Thyroid gland (tissue), 4 donors: ENCODE measurements around the gene NAA80. TPM values are rescaled to one million over a fixed set of nuclear protein-coding genes. Genes with fewer than 3 reads are reported as not detected.

Experiments
- DNase-seq, 2 donors: peaks; one replicate each; pipeline ENCODE4 v3.0.0-alpha.2; 2019
- H3K27ac ChIP-seq, 3 donors: fragments of 200-600 bp; sonication (generic); 1 replicate in 2 of 3; 2 replicates in 1 of 3; pipeline ENCODE4 v1.5.1; 2016 to 2019; ENCODE audit warnings: mild to moderate bottlenecking in 1 of 3, moderate library complexity in 1 of 3
- H3K27me3 ChIP-seq: fragments of 200-600 bp; sonication (generic); one replicate; pipeline ENCODE4 v1.5.1; 2019
- H3K36me3 ChIP-seq, 2 donors: fragments of 200-600 bp; sonication (generic); one replicate each; pipeline ENCODE4 v1.5.1; 2016 to 2019
- H3K4me1 ChIP-seq, 2 donors: fragments of 200-600 bp; sonication (generic); one replicate each; pipeline ENCODE4 v1.5.1; 2017 to 2019
- H3K4me3 ChIP-seq, 3 donors: fragments of 200-600 bp; sonication (generic); replicated peaks in 1 of 3; 1 replicate in 2 of 3; 2 replicates in 1 of 3; pipeline ENCODE4 v1.5.1; 2016; ENCODE audit warnings: mild to moderate bottlenecking in 1 of 3
- H3K9me3 ChIP-seq: fragments of 200-600 bp; sonication (generic); one replicate; pipeline ENCODE4 v1.5.1; 2017
- CTCF ChIP-seq, 6 experiments: fragments of 200-600 bp in 3 of 6; fragments of 450-650 bp in 3 of 6; sonication (generic) in 3 of 6; IDR thresholded peaks; one replicate each; pipeline ENCODE4 v1.5.1; 2016 to 2019; ENCODE audit warnings: antibody characterized with exemption in 6 of 6, mild to moderate bottlenecking in 2 of 6, inconsistent platforms in 1 of 6, moderate library complexity in 1 of 6
- POLR2A ChIP-seq, 2 donors: fragments of 450-650 bp; IDR thresholded peaks; one replicate each; pipeline ENCODE4 v1.6.1; 2017; ENCODE audit warnings: antibody characterized with exemption in 2 of 2, mild to moderate bottlenecking in 2 of 2, moderate library complexity in 1 of 2
- WGBS, 2 donors: methylation state at CpG; one replicate each; pipeline ENCODE4 v1.1.5; 2017; 5-methylcytosine and 5-hydroxymethylcytosine counted together
- intact Hi-C: fragments of 100-400 bp; cut with DNase I; formaldehyde crosslinking; loops from one replicate; pipeline ENCODE4 v1.15.1; 2023
- total RNA-seq, 4 donors: library from RNA; depleted of rRNA; stranded (reverse); fragments of >200 nt; gene quantifications; one replicate each; pipeline ENCODE4 v1.2.3, GENCODE V29; 2016

The NAA80 gene
- total RNA-seq, 4 donors from 2014 or later = 6.9 to 15.2 (median 10.8) TPM

- intact Hi-C loops = no loop called here
- H3K27me3 ChIP-seq = no peaks in the 10 kb centered on the region
- peaks cover under 1 to 8% of the 10 kb centered on the region in 2 donors for H3K4me1 ChIP-seq
- 89% methylated on average over 1 of the region's 2 CpGs; no CpG with 5 or more reads in 1 of the 2 donors for WGBS, 2 donors
- no peaks in the 10 kb centered on the region for H3K36me3 ChIP-seq
- TF ChIP-seq POLR2A (IDR thresholded peaks at IDR 0.05) = no peak
- TF ChIP-seq CTCF (IDR thresholded peaks at IDR 0.05) = no peak
- H3K9me3 ChIP-seq = no peaks in the 10 kb centered on the region
- no peak for DNase-seq
- H3K27ac ChIP-seq = no peak within 1 kb of the TSS
- no peak within 1 kb of the TSS for H3K4me3 ChIP-seq
Measured at GRCh38 chr3:50278880-50279224, 20.4 kb downstream of the NAA80 start, which contains the start of gene LSMEM2. Gene LSMEM2, plus strand, starts transcription at chr3:50279087. Its CDS starts 27 bp downstream, at chr3:50279114.

- intact Hi-C loops = no loop called here
- 77 to 91% methylated on average over 4 of the region's 4 CpGs for WGBS, 2 donors
- Histone ChIP-seq H3K27ac (no peak overlapping the region), H3K4me3 (no peak overlapping the region), H3K9me3 (no peaks in the 10 kb centered on the region), H3K4me1 (peaks cover 6 to 14% of the 10 kb centered on the region in 2 donors), H3K36me3 (no peaks in the 10 kb centered on the region), H3K27me3 (no peaks in the 10 kb centered on the region)
- DNase-seq = no peak
- TF ChIP-seq CTCF (IDR thresholded peaks at IDR 0.05) (no peak), POLR2A (IDR thresholded peaks at IDR 0.05) (no peak)
Measured at GRCh38 chr3:50278123-50278879, 20.9 kb downstream of the NAA80 start.

DNA sequence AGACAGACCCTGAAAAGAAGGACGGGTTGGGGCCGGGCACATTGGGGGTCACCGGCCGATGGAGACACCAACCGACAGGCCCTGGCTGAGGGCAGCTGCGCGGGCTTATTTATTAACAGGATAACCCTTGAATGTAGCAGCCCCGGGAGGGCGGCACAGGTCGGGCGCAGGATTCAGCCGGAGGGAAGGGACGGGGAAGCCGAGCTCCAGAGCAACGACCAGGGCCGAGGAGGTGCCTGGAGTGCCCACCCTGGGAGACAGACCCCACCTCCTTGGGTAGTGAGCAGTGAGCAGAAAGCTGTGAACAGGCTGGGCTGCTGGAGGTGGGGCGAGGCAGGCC is 22.5 kb downstream of the NAA80 start:
- Histone ChIP-seq H3K4me3 (no peak overlapping the region), H3K4me1 (peaks cover 9 to 23% of the 10 kb centered on the region in 2 donors), H3K36me3 (no peaks in the 10 kb centered on the region), H3K27me3 (no peaks in the 10 kb centered on the region), H3K9me3 (no peaks in the 10 kb centered on the region), H3K27ac (no peak overlapping the region)
- DNase-seq = no peak
- no peak for TF ChIP-seq CTCF (IDR thresholded peaks at IDR 0.05)
- TF ChIP-seq POLR2A (IDR thresholded peaks at IDR 0.05) = no peak
- intact Hi-C loops = no loop called here
- 82 to 84% methylated on average over 17 of the region's 17 CpGs for WGBS, 2 donors

GRCh38 chr3:50275996-50276761 is 23.0 kb downstream of the NAA80 start:
- H3K27ac ChIP-seq = no peak overlapping the region
- intact Hi-C loops = loop anchor here (2.0 kb wide), 1 partner anchor 81 kb away; no protein-coding TSS in a partner anchor
- H3K36me3 ChIP-seq = no peaks in the 10 kb centered on the region
- no peaks in the 10 kb centered on the region for H3K27me3 ChIP-seq
- DNase-seq = no peak
- H3K9me3 ChIP-seq = no peaks in the 10 kb centered on the region
- peaks cover 9 to 23% of the 10 kb centered on the region in 2 donors for H3K4me1 ChIP-seq
- no peak for TF ChIP-seq CTCF (IDR thresholded peaks at IDR 0.05)
- TF ChIP-seq POLR2A (IDR thresholded peaks at IDR 0.05) = no peak
- H3K4me3 ChIP-seq = no peak overlapping the region
- 40 to 45% methylated on average over 19 to 63 of the region's 79 CpGs for WGBS, 2 donors
